ENCODE data around the gene TPP1. TPM values are rescaled to one million over a fixed set of nuclear protein-coding genes. Genes with fewer than 3 reads are reported as not detected.

The TPP1 gene
- total RNA-seq, 1 experiment from 2014 or later, result 31.2 TPM

DNA sequence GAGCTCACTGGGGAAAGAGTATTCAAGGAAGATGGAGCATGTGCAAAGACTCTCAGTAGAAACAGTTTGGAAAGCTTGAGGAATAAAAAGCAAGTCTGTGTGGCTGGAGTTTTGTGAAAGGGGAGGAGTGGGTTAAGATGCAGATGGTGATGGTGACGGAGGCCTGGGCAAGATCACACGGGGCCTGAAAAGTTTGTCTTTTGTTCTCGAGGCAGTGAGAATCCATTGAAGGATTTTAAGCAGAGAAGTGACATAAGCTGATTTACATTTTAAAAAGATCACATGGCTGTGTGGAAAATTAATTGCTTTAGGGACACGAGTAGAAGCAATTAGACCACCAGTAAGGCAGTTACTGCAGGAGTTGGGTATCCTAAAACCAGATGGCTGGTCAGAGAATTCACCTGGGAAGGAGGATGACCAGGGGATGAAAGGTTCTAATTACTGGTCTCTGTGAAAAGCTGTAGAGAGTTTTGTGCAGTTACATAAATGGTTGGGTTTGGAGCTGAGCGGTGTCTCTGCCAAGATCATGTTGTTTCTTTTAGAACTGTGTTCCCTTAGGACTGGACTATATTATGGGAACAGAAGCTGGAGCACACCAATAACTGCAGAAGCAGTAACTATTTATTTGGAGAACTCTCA lies 22.9 kb downstream of the TPP1 start:
- no peak for DNase-seq (ENCODE audit: low read depth)

DNA sequence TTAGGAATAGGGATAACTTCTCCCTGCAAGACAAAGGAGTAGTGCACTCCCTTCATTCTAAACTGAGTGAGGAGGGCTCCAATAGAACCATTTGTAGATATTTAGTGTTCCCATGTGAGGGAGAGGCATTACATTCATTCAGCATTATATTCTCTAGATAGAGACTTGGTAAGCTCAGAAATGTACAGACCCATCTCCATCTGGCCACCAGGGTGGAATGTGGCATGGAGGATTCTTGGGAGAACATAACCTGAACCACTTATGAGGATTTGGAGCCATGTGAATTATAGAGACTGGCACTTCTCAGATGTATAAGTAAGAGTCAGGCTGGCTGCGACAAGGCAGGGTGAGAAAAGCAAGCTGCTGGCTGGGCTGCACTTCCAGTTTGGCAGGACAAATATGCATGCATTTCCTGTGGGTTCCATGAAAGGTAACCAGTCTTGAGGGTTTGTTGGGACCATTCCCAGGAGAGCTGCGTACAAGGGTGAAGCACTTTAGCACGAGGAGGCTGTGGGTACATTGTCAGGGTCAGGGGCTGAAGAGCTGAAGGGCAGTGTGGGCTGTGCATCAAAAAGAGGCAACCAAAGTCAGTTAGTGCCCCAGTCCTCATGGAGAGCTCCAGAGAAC lies 25.0 kb downstream of the TPP1 start:
- no peak for DNase-seq (ENCODE audit: low read depth)

DNA sequence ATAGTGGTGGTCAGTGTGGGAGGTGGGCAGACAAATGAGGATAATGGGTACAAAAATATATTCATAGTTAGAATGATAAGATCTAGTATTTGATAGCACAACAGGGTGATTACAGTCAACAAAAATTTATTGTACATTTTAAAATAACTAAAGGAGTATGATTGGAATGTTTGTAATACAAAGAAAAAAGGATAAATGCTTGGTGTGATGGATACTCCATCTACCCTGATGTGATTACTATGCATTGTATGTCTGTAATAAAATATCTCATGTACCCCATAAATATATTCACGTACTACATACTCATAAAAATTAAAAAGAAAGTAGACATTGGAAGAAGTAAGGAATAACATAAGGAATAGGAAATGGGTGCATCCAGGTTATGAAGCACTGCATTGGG lies 31.2 kb downstream of the TPP1 start:
- DNase-seq (ENCODE audit: low read depth), result no peak

DNA sequence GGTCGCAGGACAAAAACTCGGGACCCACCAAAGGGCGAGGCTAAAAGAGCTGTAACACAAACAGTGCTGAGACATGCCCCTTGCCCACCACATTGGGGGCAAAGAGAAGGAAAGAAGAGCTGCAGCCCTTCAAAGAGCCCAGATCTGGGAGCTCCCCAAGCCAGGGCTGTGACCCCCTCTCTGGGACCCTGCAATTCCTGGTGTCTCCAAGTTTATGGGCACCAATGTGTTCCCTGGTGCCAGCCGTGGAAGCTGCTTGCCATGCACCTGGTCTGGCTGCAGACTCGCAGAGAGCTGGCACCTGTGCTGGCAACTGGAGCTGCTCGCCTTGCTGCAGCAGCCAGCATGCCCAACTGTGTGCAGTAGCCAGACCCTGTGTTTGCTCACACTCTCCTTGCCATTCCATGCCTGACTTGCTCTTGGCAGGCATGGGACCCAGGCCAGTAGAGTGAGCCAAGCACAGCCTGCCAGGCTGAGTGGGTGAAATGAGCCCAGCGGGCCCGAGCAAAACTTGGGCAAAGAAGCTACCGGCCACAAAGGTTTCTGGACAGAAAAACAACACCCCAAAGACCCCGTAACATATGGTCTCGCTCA lies 31.8 kb downstream of the TPP1 start:
- no peak for DNase-seq (ENCODE audit: low read depth)

DNA sequence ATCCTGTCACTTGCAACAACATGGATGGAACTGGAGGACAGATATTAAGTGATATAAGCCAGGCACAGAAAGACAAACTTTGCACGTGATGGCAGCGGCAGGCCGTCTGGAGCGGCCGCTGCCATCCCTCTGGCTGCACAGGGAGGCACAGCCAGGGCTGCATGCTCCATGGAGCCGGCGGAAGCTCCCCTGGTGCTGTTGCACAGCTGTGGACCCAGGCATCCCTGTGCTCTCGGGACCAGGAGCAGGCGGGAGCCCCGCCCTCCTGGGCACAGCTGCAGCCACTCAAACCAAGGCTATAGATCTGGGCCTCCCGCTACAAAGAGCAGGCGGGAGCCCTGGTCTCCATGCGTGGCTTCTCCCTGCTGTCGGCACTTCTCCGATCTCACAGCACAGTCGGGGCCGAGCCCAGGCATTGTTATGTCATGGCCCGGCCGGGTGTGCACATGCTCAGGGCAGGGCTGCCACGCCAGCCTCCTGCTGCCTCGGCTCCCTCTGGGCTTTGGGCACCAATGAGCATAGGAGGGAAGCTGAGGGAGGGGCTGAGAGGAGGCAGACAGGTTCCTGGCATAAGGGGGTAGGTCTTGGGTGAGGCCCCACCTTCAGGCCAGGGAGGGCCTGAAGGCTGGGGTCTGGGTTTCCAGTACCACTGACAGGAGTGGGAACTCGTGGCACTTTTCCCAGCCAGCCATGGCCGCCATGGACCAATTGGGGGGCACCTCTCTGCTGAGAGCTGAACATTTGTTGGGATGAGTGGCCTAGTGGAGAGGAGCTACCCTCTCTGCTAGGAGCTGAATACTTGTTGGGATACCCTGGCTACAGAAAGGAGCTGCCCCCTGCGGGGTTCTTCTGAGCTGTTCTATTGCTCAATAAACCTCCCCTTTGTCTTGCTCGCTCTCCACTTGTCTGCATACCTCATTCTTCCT lies 32.5 kb downstream of the TPP1 start:
- DNase-seq (ENCODE audit: low read depth), result no peak

DNA sequence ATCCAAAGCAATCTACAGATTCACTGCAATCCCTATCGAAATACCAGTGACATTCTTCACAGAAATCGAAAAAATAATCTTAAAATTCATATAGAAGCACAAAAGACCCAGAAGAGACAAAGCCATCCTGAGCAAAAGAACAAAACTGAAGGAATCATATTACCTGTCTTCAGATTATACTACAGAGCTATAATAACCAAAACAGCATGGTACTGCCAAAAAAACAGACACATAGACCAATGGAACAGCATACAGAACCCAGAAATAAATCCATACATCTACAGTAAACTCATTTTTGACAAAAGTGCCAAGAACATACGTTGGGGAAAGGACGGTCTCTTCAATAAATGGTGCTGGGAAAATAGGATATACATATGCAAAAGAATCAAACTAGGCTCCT lies 34.7 kb downstream of the TPP1 start:
- DNase-seq (ENCODE audit: low read depth), result no peak

DNA sequence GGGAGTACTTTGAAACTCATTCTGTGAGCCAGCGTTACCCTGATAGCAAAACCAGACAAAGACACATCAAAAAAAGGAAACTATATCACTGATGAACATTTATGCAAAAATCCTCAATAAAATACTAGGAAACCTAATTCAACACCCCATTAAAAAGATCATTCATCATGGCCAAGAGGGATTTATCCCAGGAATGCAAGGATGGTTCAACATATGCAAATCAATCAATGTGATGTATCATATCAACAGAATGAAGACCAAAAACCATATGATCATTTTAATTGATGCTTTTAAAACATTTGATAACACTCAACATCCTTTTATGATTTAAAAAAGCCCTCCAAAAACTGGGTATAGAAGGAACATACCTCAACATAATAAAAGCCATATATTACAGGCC lies 35.6 kb downstream of the TPP1 start:
- DNase-seq (ENCODE audit: low read depth), result no peak

DNA sequence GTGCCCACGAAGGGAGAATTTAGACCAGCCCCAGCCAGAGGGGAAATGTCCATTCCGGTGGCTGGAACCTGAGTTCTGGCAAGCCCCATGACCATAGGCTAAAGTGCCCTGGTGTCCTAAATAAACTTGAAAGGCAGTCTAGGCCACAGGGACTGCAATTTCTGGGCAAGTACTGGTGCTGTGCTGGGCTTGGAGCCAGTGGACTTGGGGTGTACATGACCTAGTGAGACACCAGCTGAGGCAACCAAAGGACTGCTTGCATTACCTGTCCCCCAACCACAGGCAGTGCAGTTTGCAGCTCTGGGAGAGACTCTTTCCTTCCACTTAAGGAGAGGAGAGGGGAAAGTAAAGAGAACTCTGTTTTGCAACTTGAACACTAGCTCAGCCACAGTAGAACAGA lies 39.5 kb downstream of the TPP1 start:
- DNase-seq (ENCODE audit: low read depth), result no peak

DNA sequence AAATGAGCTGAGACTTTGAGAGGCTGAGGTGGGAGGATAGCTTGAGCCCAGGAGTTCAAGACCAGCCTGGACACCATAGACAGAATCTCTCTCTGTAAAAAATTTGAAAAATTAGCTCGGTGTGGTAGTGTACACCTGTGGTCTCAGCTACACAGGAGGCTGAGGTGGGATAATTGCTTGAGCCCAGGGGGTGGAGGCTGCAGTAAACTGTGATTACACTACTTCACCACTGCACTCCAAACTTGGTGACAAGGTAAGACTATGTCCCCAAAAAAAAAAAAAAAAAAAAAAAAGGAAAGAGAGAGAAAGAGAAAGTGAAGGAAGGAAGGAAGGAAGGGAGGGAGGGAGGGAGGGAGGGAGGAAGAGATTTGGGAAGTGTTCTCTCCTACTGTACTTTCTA lies 41.1 kb downstream of the TPP1 start:
- no peak for DNase-seq (ENCODE audit: low read depth)

DNA sequence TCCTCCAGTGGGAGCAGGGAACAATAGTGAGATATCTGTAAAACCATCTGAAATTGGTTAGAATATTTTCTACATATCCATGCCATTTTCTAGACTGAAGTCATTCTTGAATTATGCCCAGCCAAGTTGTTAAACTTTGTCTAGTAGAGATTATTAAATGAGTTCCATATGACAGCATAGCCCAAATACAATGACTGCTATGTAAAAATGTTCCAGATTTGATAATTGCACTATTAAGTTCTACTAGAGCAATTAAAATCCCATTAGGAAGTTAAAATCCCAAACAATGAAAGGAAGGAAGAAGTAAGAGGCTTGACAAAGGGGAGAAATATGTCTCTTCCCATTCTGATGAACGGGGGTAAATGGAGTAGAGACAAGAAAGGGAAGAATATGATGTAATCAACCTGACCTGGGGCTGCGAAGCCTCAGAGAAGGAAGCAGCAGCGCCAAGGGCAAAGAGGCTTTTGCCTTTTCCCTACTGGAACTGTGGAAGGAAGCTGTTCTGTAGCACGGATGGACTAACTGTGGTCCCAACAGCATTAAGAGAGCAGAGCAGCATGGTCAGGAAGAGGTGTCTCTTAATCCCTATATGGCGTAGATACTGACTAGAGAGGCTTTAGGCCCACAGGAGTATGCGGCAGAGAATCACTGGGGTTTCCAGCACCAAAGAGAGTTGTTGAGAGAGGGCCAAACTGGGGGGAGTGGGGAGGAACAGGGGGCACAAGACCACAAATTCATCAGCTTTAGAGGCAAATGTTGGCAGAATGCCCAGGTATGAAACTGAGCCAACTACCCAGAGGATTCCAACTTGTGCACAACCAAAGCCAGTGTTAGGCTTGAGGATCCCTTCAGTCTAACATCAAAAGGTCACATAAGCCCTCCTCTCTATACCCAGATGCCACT lies 42.5 kb downstream of the TPP1 start:
- DNase-seq (ENCODE audit: low read depth), result peak; percentile 17

DNA sequence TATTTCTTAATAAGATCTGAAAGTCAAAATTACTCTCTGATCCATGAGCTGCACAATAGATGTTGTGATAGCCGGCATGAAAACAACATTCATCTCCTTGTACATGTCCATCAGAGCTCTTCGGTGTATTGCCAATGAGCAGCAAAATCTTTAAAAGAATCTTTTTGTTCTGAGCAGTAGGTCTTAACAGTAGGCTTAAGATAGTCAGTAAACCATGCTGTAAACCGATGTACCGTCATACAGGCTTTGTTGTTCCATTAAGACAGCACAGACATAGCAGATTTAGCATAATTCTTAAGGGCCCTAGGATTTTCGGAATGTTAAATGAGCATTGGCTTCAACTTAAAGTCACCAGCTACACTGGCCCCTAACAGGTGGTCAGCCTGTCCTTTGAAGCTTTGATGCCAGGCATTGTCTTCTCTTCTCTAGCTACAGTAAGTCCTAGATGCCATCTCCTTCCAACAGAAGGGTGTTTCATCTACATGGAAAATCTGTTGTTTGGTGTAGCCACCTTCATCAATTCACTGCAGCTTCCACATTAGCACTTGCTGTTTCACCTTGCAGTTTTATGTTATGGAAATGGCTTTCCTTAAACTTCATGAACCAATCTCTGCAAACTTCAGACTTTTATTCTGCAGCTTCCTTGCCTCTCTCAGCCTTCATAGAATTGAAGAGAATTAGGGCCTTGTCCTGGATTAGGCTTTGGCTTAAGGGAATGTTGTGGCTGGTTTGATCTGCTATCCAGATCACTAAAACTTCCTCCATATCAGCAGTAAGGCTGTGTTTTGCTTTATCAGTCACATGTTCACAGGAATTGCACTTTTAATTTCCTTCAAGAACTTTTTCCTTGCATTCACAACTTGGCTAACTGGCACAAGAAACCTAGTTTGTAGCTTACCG lies 44.2 kb downstream of the TPP1 start:
- DNase-seq (ENCODE audit: low read depth), result no peak

DNA sequence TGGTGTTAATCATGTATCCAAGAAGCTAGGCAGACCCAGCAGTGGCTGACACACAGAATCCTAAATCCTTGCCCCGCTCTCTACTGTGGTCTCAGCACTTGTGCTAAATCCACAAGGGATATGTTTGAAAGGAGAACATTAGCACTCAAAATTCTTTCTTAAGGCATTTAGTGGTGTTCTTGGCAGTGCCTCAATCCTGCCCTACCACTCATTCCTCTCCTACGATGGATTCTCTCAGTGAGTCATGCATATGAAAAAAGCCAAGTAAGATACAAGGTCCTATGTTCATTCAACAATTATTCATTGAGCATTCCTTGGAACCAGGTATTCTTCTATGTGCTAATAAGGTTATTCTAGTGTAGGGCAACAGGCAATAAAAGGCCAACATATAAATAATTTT lies 47.0 kb downstream of the TPP1 start:
- peak; percentile 42 for DNase-seq (ENCODE audit: low read depth)

DNA sequence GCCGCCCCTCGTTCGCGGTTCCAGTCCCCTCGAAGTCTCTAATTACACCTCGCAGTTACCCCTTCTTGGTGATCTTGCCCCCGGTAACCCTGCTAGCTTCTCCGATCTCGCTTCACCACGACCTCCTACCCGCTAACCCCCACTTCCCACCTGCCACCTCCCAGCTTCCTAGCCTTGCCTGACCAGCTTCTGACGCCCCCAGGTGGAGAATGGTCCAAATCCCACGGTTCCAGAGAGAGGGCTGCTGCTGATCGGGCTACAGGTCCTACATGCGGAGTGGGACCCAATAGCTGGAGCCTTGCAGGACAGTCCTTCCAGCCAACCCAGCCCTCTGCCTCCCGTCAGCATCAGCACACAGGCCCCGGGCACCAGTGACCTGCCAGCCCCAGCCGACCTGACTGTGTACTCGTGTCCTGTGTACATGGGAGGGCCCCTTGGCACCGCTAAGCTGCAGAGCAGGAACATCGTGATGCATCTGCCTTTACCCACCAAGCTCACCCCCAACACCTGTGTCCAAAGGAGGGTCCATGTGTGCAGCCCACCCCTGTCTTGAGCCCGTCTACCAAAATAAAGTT lies 47.7 kb downstream of the TPP1 start:
- DNase-seq (ENCODE audit: low read depth), result no peak

DNA sequence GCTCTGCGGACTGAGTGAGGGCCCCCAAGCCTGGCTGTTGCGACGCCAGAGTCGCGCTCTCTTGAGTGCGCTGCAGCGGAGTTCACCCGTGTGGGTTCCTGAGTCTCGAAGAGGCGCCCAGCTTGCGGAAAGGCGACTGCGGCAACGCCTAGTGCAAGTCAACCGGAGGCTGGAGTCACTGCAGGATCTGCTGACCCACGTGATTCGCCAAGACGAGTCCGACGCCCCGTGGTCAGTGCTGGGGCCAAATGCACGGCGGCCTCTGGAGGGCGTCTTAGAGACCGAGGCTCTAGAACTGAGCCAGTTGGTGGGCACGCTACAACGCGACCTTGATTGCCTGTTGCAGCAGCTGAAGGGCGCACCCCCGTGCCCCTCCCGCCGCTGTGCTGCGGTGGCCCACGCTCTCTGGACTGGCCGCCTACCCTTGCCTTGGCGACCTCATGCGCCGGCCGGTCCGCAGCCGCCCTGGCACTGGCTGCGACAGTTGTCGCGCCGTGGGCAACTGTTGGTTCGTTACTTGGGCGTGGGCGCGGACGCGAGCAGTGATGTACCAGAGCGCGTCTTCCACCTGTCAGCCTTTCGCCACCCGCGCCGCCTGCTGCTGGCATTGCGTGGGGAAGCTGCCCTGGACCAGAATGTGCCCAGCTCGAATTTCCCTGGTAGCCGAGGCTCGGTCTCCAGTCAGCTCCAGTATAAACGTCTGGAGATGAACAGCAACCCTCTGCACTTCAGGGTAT lies 48.4 kb downstream of the TPP1 start:
- no peak for DNase-seq (ENCODE audit: low read depth)

DNA sequence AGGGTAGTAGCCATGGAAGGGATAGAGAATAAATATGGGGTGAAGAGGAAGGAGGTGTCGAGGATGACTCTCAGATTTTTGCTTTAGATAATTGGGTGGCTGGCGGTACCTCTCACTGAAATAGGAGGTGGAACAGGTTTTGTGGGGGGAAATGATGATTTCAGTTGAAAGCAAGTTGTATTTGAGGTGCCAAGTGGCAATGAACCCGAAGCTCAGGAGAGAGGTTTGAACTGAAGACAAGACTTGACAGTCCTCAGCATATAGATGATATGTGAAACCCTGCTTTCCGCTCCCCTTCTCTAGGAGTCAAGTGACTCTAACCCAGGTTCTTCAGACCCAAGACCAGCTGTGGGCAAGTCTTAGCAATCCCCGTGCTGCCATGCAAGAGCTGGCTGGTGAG lies 49.5 kb downstream of the TPP1 start:
- no peak for DNase-seq (ENCODE audit: low read depth)

DNA sequence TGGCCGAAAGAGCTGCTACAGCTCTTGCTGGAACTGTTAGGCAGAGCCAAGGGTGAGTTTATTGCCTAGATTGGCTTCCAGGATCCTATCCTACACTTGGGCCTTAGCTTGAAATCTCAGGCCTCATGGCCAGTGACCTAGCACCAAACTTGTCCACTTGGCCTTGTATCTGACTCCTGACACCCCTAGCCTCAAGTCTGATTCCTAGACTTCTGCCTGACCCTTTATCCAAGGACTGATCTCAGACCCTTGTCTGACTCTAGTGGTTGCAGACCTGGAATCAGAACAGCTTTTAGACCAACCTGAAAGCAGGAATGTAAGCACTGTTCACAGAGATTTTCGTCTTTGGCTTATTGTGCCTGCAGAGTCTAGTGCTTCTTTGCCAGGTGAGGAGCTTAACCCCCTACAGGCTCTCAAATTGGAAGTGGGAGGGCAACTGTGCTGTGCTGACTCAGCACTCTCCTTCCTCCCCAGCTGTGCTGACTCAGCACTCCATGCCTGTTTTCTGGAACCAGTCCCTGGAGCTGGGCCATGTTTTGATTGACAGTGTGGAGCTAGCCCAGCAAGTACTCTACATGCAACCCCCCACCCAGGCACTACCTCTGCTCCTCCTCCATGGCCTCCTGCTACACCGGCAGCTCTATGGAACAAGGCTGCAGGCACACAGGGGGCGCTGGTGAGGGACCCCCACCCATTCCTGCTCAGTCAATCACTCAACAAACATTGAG lies 50.9 kb downstream of the TPP1 start:
- peak; percentile 55 for DNase-seq (ENCODE audit: low read depth)

DNA sequence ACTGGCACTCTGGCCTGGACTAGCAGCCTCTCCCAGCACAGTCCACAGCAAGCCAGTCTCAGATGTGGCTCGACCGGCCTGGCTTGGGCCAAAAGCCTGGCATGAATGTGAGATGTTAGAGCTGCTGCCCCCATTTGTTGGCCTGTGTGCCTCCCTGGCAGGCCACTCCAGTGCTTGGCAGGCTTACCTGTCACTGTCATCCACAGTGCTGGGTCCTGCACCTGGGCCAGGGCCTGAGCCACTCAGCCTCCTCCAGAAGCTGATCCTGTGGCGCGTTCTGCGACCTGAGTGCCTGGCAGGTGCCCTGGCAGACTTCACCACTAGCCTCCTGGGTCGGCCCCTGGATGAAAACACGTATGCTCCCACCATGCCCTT lies 51.9 kb downstream of the TPP1 start:
- DNase-seq (ENCODE audit: low read depth), result no peak

DNA sequence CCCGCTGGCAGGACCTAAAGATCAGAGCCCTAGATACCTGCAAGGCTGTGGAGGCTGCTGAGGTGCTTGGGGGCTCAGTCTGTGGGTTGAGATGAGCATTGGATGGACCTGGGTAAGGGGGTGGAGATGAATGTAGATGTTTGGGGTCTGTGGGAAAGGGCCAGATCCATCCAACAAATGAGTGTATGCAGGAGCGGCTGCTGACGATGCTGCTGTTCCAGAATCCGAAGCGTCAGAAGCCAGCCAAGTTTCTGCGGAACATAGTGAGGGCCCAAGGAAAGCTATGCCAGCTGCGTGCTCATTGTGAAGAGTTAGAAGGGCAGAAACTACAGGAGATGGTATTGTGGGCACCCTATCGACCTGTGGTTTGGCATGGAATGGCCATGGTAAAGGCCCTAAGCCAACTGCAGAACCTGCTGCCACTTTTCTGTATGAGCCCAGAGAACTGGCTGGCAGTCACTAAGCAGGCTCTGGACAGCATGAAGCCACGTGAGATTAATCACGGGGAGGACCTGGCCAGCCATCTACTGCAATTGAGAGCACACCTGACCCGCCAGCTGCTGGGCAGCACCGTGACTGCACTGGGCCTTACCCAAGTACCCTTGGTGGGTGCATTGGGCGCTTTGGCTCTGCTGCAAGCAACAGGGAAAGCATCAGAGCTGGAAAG lies 52.4 kb downstream of the TPP1 start:
- DNase-seq (ENCODE audit: low read depth), result no peak

Data from HT1080 (cell line).